Hematopoietic multipotent progenitor cell treated with erythropoietin and hydrocortisone succinate and interleukin-3 and kit ligand, for 4 days (in vitro differentiated cells): Measurements from ENCODE around the gene PRR36.
A peak's percentile ranks its signal among the peaks of the same experiment; 100 is the strongest.
"Not testable (repeated sequence)": the region's sequence is repeated elsewhere in the genome, so short reads cannot be mapped to it uniquely, and the experiment has no call there.

Experiments
- DNase-seq: peaks from one replicate; pipeline ENCODE4 v3.0.0-alpha.2; 2015

Gene PRR36

DNA sequence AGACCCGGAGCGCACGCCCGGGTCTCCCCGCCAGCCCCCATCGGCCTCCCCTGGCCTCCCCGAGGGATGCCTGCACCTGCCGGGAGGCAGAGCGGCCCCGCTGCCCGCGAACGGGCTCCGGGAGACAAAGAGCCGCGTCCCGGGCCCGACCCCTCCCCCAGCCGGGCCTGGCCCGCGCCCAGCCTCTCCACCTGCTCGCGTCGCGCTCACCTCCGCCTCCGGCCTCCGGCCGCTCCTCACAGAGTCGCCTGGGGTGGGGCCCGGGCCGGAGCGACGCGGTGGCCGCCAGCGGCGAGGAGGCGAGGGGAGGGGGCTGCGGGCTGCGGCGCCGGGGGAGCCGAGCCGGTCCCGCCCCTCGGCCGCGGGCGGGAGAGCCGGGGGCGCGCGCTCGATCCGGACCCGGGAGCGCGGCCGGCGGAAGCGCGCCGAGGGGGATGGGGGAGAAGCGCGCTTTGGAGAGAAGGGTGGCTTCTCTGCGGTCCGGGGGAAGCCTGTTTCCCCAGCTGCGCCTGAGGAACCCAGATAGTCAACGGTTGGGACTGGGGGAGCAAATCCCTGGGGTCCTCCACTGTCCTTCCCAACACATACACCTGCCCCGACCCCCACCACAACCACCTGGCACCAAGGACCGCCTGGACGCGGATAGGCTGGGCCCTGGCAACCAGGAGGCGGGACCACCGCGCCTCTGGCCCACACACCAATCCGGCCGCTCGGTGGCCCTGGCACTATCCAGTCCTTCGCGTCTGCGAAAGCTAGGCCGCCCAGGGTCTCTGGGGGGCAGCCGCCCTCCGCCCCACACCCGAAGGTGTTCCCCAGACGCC is at the start of gene PRR36:
Gene PRR36 (minus strand): TSS at position 315 of the 821 bp plus-strand sequence. CDS start 701 bp downstream, outside the sequence.
- peak; percentile 55 for DNase-seq

DNA sequence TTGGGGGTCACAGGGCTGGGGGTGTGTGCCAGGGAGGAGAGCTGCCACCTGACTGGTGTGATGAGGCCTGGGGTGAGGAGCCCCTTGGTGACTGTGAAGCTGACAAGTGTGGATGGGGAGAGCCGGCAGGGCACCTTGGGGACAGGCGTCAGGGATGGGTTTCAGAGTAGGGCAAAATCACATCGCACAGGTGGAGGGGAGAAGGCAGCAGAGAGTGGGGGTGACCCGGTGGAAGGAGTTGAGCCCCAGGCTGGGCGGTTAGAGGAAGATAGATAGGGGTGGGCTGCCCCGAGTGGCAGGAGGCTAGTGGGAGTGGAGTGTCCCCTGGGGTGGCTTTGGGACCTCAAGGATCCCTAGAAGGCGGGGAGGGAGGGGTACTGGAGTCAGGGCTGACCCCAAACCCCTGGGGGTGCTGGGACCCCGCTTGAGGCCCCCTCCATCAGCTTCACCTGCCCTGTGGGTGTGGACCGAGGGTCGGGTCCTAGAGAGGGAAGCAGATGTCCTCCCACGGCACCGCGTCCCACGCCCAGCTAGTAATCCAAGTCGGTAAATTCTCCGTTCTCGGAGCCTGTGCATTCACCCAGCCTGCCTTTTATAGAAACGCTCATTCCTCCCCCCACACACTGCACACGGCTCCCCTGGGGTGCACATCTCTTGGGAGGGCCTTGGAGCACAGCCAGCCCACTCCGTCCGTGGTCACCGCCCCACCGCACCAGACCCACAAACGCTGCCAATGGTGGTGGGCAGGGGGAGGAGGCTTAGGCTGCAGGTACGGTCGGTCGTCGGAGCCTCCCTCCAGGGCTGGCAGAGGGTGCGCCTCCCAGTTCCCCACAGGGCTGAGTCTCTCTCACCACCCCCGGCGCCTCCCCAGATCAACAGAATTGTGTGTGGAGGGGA is 49.4 kb upstream of the PRR36 start:
- no peak for DNase-seq

DNA sequence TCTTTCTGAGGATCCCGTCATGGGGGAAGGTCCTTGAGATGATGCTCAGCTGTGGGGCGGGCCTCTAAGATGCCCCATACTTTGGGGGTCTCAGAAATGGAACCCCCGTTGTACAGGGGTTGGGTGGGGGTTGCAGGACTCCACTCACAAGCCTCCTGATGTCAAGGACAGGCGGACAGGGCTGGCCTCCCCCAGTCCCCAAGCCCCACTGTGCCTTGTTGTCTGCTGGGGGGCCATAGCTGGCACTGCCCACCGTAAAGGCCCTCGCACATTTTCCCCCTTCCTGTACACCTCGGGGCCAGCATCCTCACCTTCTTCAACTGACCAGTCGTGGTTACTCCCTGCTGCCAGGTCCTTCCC is 48.6 kb upstream of the PRR36 start:
- no peak for DNase-seq

DNA sequence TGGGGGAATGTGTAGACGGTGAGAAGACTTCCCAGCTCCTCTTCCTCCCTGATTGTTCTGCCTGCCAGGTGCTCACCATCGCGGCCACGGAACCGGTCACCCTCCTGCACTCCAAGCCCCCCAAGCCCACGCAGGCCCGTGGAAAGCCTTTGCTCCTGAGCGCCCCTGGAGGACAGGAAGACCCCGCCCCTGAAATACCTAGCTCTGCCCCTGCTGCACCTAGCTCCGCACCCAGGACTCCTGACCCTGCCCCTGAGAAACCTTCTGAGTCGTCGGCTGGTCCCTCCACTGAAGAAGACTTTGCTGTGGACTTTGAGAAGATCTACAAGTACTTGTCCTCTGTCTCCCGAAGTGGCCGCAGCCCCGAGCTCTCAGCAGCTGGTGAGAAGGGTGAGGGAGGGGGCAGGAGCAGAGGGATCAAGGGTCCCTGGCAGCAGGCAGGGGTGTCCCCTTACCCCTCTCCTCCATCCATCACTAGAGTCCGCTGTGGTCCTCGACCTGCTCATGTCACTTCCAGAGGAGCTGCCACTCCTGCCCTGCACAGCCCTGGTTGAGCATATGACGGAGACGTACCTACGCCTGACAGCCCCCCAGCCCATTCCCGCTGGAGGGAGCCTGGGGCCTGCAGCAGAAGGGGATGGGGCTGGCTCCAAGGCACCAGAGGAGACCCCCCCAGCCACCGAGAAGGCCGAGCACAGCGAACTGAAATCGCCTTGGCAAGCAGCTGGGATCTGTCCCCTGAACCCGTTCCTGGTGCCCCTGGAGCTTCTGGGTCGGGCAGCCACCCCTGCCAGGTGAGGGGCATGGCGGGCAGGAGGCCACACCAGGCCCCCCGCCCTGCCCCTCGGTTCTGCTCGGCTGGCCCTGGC is 48.0 kb upstream of the PRR36 start:
- no peak for DNase-seq

DNA sequence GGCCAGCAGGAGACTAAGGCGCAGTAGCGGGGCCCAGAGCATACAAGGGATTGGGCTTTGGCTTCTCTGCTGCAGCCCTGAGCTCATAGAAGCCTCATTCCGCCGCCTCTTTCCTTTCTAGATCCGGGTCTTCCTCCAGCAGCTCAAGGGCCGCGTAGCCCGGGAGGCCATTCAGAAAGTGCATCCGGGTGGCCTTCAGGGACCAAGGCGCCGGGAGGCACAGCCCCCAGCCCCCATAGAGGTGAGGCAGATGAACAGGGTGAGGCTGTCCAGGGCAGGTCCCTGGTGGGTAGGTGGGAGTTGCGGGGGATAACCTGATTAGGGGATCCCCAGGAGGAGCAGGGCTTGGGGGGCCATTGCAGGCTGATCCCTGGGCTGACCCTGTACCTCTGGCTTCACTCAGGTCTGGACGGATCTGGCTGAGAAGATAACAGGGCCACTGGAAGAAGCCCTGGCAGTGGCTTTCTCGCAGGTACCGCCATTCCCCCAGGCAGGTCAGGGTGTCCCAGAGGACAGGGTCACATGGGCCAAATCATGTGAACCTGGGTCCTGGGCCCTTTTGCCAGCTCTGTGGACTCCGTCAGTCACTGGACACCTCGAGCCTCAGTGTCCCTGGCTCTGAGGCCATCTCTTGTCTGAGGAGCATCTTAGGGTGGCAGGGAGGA is 47.2 kb upstream of the PRR36 start:
- no peak for DNase-seq

DNA sequence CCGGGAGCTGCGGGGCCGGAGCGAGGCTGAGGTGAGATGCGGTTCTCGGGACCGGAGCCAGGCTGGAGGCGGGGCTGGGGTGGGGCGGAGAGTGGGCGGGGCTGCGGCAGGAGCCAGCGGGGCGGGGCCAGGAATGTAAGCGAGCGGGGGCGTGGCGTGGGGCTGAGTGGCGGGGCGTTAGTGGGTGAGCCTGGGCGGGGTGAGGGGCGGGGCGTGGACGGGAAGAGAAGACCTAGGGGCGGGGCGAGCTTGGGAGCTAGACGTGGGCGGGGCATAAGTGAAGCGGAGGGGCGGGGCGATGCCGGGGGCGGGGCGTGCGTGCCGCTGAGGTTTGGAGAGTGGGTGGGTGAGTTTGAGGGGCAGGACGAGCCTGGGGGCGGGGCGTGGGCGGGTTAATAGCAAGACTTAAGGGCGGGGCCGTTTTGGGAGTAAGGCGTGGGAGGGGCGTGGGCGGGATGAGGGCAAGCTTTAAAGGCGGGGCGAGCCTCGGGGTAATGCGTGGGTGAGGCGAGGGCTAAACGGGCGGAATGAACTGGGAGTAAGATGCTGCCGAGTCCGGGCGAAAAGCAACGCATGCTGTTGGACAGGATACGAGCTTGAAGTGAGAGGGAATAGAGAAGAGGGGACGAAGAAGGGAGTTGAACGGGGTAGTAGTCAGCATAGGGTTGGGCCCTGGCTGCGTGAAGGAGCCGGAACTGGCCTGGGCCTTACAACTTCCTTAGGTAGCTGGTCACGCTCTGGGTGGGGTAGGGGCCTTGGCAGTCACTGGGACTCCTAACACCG is 46.5 kb upstream of the PRR36 start:
- peak; percentile 99 for DNase-seq

DNA sequence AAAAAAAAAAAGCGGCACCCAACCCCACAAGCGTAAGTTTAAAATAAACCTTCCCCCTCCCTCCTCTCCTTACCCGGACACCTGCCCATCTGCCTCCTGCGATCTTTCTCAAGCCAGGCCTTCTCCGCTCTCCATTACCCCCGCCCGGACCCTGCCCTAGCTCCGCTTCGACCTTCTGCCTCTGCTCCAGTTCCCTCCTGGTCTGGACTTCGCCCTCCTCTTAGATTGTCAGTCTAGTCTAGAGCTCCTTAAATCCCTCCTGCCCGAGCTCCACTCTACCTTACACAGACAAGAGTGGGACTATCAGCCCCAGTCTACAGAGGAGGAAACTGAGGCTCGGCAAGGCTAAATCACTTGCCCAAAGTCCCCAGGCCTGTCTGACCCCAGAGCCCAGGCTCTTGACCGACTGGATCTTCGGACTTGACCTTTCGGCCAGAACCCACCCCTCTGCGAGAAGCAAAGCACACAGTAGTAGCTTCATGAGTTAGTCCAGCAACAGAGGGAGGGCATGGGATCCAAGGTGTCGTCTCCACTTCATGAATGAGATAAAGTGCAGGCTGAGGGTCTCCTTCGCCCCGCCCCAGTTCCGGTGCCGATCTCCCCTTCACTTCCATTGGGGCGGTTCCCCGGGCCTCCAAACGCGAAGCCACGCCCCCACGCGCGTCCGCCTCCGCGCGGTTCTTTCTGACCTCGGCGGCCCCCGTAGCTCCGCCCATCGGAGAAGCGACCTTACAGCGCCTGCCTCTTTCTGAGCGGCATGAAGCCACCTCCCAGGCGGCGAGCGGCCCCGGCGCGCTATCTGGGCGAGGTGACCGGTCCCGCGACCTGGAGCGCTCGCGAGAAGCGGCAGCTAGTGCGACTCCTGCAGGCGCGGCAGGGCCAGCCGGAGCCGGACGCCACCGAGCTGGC is 45.7 kb upstream of the PRR36 start, which contains the start of gene SNAPC2:
Gene SNAPC2 (plus strand): TSS at position 729 of the 909 bp plus-strand sequence. CDS start 29 bp downstream, at position 758.
- peak; percentile 97 for DNase-seq

DNA sequence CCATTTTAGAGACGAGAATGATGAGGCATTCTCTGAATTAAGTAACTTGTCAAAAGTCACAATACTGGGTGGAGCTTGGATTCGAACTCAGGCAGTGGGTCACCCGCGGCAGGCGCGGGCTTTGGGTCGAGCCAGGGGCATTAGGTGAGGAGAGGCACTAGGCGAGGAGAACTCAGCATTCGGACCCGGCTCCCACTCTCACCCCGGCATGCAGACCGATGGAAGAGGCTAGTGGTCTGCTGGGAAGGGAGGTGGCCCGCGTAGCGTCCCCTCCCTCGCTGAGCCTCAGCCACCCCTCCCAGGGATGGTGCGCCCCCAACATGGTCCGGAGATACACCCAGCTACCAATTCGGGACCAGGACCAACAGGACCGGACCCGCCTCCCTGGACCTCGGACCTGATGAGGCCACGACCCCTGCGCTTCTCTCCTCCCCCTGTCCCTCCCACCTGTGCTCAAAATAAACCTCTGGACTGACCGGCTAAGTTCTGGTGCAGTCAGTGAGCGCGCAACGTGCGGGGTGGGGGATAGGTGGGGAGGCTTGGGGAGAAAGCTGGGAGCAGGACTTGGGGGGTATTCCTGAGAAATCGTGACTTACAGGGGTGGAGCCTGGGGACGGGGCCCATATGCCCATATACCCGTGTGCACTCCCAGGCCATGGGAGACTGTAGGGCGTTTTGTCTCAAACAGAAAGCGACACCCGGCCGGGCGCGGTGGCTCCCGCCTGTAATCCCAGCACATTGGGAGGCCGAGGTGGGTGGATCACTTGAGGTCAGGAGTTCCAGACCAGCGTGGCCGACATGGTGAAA is 44.6 kb upstream of the PRR36 start:
- no peak for DNase-seq

DNA sequence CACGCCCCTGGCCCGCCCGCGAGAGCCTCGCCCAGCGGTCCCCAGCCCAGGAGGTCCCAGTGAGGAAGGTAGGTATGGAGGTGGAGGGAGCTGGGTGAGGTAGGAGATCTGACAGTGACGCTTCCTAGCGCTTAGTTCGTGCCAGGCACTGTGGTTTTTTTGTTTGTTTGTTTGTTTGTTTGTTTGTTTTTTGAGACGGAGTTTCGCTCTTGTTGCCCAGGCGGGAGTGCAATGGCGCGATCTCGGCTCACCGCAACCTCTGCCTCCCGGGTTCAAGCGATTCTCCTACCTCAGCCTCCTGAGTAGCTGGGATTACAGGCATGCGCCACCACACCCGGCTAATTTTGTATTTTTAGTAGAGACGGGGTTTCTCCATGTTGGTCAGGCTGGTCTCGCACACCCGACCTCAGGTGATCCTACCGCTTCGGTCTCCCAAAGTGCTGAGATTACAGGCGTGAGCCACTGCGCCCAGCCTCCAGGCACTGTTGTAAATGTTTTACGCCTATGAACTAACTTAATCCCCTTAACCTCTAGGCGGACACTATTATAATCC is 43.9 kb upstream of the PRR36 start:
- DNase-seq = not testable (repeated sequence)

DNA sequence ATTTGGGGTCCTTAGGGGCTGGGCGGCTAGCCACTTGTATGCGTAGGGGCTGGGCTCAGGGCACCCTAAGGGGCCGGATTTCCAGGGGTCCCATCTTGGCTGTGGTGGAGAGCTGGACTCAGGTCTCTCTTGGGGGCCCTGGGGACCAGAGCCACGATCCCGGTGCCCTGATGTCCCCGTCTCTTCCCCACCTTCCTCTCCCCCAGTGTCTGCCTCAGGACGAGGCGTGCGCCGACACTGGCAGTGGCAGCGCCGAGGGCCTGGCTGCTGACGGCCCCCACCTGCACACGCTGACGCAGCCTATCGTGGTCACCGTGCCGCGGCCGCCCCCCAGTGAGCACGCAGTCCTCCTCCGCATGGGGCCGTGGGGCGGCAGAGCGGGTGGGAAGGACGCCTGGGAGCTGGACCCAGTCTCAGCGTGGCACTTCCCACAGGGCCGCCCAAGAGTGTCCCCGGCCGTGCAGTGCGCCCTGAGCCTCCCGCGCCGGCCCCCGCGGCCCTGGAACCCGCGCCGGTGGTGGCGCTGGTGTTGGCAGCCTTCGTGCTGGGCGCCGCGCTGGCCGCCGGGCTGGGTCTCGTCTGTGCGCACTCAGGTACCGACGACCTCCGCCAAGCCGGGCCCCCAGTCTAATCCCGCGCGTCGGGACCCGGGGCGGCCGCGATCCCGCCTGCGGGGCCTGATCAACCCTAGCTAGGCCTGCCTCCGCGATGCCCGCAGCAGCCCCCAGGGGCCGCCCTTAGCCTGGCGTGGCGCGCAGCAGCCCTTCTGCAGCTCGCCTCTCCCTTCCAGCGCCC is 43.3 kb upstream of the PRR36 start:
- peak; percentile 88 for DNase-seq

DNA sequence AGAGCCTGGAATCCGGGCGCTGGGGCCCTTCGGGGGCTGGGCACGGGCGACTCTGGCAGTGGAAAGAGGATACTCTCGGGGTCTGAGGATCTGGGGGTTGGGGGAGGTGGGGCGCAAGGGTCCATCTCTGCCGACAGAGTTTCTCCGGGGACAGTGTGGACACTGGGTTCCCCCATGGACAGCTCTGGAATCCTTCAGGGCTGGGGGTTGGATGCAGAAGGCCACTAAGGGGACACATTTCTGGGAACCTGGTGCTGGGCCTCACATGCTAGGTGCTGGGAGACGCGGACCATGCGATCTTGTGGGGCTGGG is 42.7 kb upstream of the PRR36 start:
- no peak for DNase-seq

DNA sequence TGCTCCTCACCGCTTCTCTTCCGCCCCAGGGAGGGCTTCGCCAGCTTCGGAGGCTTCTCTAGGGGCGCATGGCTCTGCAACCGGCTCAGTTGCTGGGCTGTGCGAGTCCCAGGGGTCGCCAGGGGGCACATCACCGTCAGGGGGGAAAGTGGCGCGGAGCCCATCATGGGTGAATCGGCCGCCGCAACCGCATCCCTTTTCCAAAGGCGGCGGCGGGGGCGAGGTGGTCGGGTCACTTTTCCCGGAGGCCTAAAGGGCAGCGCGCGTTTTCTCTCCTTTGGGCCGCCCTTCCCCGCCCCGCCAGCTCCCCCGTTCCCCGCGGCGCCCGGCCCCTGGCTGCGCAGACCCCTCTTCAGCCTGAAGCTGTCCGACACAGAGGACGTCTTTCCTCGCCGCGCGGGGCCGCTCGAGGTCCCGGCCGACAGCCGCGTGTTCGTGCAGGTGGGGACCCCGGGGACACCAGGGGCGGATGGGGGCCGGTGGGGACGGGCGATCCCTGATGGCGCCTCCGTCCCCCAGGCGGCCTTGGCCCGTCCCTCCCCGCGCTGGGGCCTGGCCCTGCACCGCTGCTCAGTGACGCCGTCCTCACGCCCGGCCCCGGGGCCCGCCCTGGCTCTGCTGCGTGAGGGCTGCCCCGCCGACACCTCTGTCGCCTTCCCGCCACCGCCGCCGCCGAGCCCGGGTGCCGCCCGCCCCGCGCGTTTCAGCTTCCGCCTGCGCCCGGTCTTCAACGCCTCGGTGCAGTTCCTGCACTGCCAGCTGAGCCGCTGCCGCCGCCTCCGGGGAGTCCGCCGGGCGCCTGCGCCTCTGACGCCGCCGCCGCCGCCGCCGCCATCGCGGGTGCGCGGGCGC is 42.1 kb upstream of the PRR36 start:
- peak; percentile 63 for DNase-seq

DNA sequence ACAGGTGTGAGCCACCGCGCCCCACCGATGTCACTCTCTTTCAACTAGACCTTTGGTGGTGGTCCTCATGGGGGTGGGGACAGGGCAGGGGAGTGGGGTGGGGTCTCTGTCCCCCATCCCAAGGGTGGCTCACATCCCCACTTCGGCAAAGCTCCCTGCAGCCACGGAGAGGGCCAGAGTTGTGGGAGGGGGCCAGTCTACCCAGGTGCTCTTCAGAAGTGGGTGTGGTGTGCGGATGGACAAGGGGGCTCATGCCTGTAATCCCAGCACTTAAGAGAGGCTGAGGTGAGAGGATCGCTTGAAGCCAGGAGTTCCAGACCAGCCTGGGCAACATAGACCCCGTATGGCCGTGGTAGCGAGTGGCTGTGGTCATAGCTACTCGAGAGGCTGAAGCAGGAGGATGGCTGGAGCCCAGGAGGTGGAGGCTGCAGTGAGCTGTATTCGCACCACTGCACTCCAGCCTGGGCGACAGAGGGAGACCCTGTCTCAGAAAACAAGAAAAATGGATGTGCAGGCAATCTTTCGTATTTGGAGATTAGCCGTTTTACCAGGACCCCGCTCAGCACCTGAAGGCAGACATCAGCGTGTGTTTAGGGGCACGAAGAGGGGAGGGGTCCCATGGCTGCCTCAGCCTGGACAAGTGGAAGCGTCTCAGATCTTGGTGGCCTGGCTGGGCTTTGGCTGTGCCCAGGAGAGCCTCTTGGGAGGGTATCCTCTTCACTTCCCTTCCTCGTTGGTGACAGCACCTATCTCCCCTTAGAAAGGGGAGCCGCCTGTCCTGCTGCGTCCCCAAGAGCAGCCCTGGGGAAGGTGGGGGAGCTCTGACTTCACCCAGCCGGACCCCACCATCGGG is 41.3 kb upstream of the PRR36 start:
- no peak for DNase-seq

DNA sequence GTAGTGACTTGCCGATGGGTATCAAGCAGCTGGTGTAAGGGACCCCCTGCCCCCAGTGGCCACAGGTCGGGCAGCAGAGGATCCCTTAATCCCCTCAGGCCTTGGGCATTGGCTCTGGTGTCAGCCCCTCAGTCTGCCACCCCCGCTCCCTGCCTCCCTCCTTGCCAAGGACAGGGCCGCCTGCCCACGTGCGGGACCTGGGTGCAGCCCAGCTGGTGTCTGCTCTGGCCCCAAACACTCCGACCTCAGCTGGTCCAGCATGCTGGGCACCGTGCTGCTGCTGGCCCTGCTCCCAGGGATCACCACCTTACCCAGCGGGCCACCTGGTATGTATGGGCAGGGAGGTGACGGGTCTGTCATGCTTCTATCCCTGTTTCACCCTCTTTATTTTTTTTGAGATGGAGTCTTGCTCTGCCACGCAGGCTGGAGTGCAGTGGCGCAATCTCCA is 40.4 kb upstream of the PRR36 start, which contains the start of gene TGFBR3L:
Gene TGFBR3L (plus strand): TSS at position 233 of the 448 bp plus-strand sequence.
- DNase-seq = no peak

DNA sequence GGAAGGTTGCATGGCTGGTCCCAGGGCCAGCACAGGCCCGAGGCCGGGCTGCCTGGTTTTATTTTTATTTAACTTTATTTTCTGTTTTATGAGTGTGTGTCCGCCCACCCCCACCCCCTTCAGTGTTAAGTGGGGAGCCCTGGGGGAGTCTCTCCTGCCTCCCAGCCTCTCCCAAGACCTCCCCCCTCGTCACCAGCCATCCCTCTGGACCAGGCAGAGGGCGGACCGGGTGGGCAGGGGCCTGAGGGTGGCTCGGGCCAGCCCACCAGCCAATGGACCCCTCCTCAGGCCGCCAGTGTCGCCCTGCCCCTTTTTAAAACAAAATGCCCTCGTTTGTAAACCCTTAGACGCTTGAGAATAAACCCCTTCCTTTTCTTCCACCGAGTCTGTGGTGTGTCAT is 39.9 kb upstream of the PRR36 start:
- no peak for DNase-seq

DNA sequence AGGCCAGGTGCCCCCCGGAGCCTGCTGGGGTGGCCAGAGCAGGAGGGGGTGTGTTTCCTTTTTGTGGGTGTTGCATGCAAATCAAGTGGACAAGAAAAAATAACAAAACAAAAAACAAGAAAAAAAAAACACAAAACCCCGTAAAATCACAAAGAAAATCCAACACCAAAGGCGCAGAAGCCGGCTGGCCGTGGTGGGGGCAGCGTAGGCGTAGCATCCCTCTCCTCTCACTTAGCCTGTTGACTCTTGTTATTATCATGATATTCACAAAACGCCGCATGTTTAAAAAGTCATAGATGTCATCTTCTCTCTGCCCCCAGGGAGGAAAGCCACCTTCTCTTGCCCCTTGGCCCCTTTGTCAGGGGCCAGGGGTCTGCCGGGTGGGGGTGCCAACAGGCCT is 39.5 kb upstream of the PRR36 start:
- no peak for DNase-seq
